ENCODE results near the gene ERVK3-1.

ERVK3-1 gene

DNA sequence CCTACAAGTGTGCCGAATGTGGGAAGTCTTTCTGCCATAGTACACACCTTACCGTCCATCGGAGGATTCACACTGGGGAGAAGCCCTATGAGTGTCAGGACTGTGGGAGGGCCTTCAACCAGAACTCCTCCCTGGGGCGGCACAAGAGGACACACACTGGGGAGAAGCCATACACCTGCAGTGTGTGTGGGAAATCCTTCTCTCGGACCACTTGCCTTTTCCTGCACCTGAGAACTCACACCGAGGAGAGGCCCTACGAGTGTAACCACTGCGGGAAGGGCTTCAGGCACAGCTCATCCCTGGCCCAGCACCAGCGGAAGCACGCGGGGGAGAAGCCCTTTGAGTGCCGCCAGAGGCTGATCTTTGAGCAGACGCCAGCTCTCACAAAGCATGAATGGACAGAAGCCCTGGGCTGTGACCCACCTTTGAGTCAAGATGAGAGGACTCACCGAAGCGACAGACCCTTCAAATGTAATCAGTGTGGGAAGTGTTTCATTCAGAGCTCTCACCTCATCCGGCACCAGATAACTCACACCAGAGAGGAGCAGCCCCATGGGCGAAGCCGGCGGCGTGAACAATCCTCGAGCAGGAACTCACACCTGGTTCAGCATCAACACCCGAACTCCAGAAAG, 10.3 kb upstream of the ERVK3-1 start:
- no peaks in the 10 kb centered on the region for H4K20me1 ChIP-seq (ENCODE audit: insufficient read depth)
- no peaks in the 10 kb centered on the region for H3K27me3 ChIP-seq (ENCODE audit: insufficient read depth, low read depth)
- TF ChIP-seq, protein P1, sequence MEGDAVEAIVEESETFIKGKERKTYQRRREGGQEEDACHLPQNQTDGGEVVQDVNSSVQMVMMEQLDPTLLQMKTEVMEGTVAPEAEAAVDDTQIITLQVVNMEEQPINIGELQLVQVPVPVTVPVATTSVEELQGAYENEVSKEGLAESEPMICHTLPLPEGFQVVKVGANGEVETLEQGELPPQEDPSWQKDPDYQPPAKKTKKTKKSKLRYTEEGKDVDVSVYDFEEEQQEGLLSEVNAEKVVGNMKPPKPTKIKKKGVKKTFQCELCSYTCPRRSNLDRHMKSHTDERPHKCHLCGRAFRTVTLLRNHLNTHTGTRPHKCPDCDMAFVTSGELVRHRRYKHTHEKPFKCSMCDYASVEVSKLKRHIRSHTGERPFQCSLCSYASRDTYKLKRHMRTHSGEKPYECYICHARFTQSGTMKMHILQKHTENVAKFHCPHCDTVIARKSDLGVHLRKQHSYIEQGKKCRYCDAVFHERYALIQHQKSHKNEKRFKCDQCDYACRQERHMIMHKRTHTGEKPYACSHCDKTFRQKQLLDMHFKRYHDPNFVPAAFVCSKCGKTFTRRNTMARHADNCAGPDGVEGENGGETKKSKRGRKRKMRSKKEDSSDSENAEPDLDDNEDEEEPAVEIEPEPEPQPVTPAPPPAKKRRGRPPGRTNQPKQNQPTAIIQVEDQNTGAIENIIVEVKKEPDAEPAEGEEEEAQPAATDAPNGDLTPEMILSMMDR (conservative IDR thresholded peaks at IDR 0.05; ENCODE audit: low read depth, low read length): no peak
- H3K4me2 ChIP-seq: no peak overlapping the region
- H3K79me2 ChIP-seq (ENCODE audit: insufficient read depth, low read depth): no peaks in the 10 kb centered on the region
- H3K36me3 ChIP-seq (ENCODE audit: insufficient read depth): no peaks in the 10 kb centered on the region
- H3K9ac ChIP-seq: no peak overlapping the region
- H3K4me1 ChIP-seq (ENCODE audit: low read depth, poor library complexity, severe bottlenecking): no peaks in the 10 kb centered on the region
- H2AFZ ChIP-seq (ENCODE audit: low read depth): no peak overlapping the region
- no peak overlapping the region for H3K4me3 ChIP-seq (IDR thresholded peaks at IDR 0.05; ENCODE audit: insufficient read depth, low read depth, low read length)
- no peak overlapping the region for H3K27ac ChIP-seq

DNA sequence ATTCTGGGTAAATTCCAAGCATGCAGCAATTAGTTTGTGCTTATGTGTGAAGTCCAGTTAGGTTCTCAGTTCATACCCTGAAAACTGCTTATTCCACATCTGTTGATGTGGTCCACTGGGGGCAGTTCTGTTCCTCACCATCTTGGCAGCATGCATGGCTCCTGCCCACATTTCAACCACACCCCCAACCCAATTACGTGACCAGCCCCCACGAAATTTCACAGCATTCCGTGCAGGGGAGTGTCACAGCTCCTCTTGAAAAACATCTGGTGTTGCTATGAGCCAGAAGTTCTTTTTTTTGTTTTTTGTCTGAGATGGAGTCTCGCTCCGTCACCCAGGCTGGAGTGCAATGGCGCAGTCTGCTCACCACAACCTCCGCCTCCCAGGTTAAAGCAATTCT, 9.1 kb upstream of the ERVK3-1 start:
- Histone ChIP-seq H3K4me1 (ENCODE audit: low read depth, poor library complexity, severe bottlenecking) (no peaks in the 10 kb centered on the region), H3K9ac (no peak overlapping the region), H2AFZ (ENCODE audit: low read depth) (no peak overlapping the region), H3K79me2 (ENCODE audit: insufficient read depth, low read depth) (no peaks in the 10 kb centered on the region), H3K27ac (no peak overlapping the region), H3K27me3 (ENCODE audit: insufficient read depth, low read depth) (no peaks in the 10 kb centered on the region), H3K36me3 (ENCODE audit: insufficient read depth) (no peaks in the 10 kb centered on the region), H4K20me1 (ENCODE audit: insufficient read depth) (no peaks in the 10 kb centered on the region), H3K4me2 (no peak overlapping the region), H3K4me3 (IDR thresholded peaks at IDR 0.05; ENCODE audit: insufficient read depth, low read depth, low read length) (no peak overlapping the region)
- TF ChIP-seq, protein P1 (conservative IDR thresholded peaks at IDR 0.05; ENCODE audit: low read depth, low read length): no peak

DNA sequence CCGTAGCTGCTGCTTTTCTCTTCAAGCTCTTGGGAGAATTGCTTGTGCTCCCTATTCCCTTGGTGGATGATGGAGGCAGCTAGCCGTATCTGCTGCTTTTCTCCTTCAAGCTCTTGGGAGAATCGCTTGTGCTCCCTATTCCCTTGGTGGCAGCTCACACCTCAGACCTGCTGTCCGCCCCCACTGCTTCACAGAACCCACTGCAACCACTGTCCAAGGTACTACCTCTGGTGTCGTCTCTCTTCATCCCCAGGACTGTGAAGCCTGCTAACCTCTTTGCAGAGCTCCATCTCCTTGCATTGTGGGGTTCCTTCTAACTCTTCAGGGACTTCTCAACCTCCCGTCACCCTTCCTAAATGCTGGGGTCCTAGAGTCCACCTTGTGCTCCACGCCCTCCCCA, 4.6 kb upstream of the ERVK3-1 start:
- TF ChIP-seq, protein P1 (conservative IDR thresholded peaks at IDR 0.05; ENCODE audit: low read depth, low read length): no peak
- Histone ChIP-seq H3K4me1 (ENCODE audit: low read depth, poor library complexity, severe bottlenecking) (no peaks in the 10 kb centered on the region), H3K4me3 (IDR thresholded peaks at IDR 0.05; ENCODE audit: insufficient read depth, low read depth, low read length) (no peak overlapping the region), H3K36me3 (ENCODE audit: insufficient read depth) (no peaks in the 10 kb centered on the region), H3K27me3 (ENCODE audit: insufficient read depth, low read depth) (no peaks in the 10 kb centered on the region), H3K79me2 (ENCODE audit: insufficient read depth, low read depth) (peaks cover under 1% of the 10 kb centered on the region; the same call in 1 of the 2 replicates), H3K9ac (no peak overlapping the region), H3K27ac (no peak overlapping the region), H3K4me2 (no peak overlapping the region), H2AFZ (ENCODE audit: low read depth) (no peak overlapping the region), H4K20me1 (ENCODE audit: insufficient read depth) (no peaks in the 10 kb centered on the region)

DNA sequence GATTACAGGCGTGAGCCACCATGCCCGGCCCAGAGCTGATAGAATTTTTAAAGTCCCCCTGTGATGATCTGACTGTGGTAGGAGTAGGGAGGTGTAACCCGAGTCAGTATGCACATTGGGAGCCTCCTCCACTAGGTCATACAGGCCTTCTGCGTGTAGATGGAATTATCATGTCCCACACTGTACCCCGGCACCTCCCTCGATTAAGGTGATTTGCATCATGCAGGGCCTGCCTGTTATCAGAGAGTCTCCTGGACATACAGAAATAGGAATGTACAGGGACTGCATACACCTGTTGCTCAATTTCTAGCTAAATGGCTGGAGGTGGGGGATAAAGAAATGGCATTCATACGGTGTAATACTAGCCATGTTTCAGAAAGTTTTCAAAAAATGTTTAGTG, 922 bp upstream of the ERVK3-1 start:
- Histone ChIP-seq H3K79me2 (ENCODE audit: insufficient read depth, low read depth) (peaks cover 7% of the 10 kb centered on the region; the same call in 1 of the 2 replicates), H3K4me2 (no peak overlapping the region), H4K20me1 (ENCODE audit: insufficient read depth) (no peaks in the 10 kb centered on the region), H2AFZ (ENCODE audit: low read depth) (peak overlapping the region; percentile 59; the same call in 1 of the 2 replicates), H3K4me1 (ENCODE audit: low read depth, poor library complexity, severe bottlenecking) (peaks cover 10% of the 10 kb centered on the region), H3K4me3 (IDR thresholded peaks at IDR 0.05; ENCODE audit: insufficient read depth, low read depth, low read length) (no peak overlapping the region), H3K27me3 (ENCODE audit: insufficient read depth, low read depth) (no peaks in the 10 kb centered on the region), H3K9ac (no peak overlapping the region), H3K27ac (no peak overlapping the region), H3K36me3 (ENCODE audit: insufficient read depth) (peaks cover 14% of the 10 kb centered on the region; the same call in 1 of the 2 replicates)
- TF ChIP-seq, protein P1 (conservative IDR thresholded peaks at IDR 0.05; ENCODE audit: low read depth, low read length): no peak

Data from KMS-11 (cell line).